Caco-2 (cell line): Measurements from ENCODE around the gene SLC23A3. TPM values are rescaled to one million over a fixed set of nuclear protein-coding genes. Genes with fewer than 3 reads are reported as not detected.
A peak's percentile ranks its signal among the peaks of the same experiment; 100 is the strongest.

ENCODE experiments used
- BruUV-seq: library from RNA; stranded (reverse); fragments of 400-500 nt; replicated peaks from 2 replicates; lab custom pipeline; 2021; lab: Mats Ljungman, UMichigan
- CTCF ChIA-PET: fragments of 300-600 bp; sonication (Branson Sonifier 250); formaldehyde crosslinking; loops from one replicate; lab custom pipeline; 2022; ENCODE audit warnings: antibody characterized with exemption; lab: Charles Lee
- POLR2A ChIA-PET: fragments of 300-600 bp; sonication (Branson Sonifier 250); formaldehyde crosslinking; loops from one replicate; lab custom pipeline; 2022; ENCODE audit warnings: antibody characterized with exemption; lab: Charles Lee
- DNase-seq, 2 experiments: peaks; one replicate each; pipeline versions ENCODE4 v3.0.0 to v3.0.0-alpha.2; 2020 to 2022
- H3K27me3 ChIP-seq: replicated peaks from 2 replicates; pipeline ENCODE4 v1.6.0; 2011; ENCODE audit warnings: low read length; ENCODE audit not compliant: control insufficient read depth, insufficient read depth
- H3K36me3 ChIP-seq: 2 replicates; pipeline ENCODE4 v1.5.1; 2011; ENCODE audit warnings: low read length; ENCODE audit not compliant: control insufficient read depth, insufficient read depth
- H3K4me1 ChIP-seq: fragments of 250-450 bp; sonication (Bioruptor Pico); 2 replicates; pipeline ENCODE4 v1.5.1; 2020; ENCODE audit warnings: mild to moderate bottlenecking
- H3K4me3 ChIP-seq: 2 replicates; pipeline ENCODE4 v1.5.1; 2011; ENCODE audit warnings: low read depth, mild to moderate bottlenecking, control low read depth, low read length
- H3K9me3 ChIP-seq: fragments of 250-450 bp; sonication (Bioruptor Pico); 2 replicates; pipeline ENCODE4 v1.5.1; 2020; ENCODE audit warnings: mild to moderate bottlenecking, moderate library complexity
- H3K27ac Mint-ChIP-seq: one replicate; pipeline ENCODE4 v1.8.0; 2022; ENCODE audit warnings: mixed read lengths; ENCODE audit not compliant: unreplicated experiment
- H3K27me3 Mint-ChIP-seq: one replicate; pipeline ENCODE4 v1.8.0; 2022; ENCODE audit warnings: mixed read lengths; ENCODE audit not compliant: insufficient read depth, unreplicated experiment
- H3K36me3 Mint-ChIP-seq: one replicate; pipeline ENCODE4 v1.8.0; 2022; ENCODE audit warnings: mild to moderate bottlenecking, mixed read lengths; ENCODE audit not compliant: insufficient read depth, unreplicated experiment
- H3K4me1 Mint-ChIP-seq: one replicate; pipeline ENCODE4 v1.8.0; 2022; ENCODE audit warnings: low read depth, mixed read lengths; ENCODE audit not compliant: unreplicated experiment
- H3K4me3 Mint-ChIP-seq: one replicate; pipeline ENCODE4 v1.8.0; 2022; ENCODE audit warnings: mild to moderate bottlenecking, moderate library complexity, mixed read lengths; ENCODE audit not compliant: unreplicated experiment
- H3K9me3 Mint-ChIP-seq: one replicate; pipeline ENCODE4 v1.8.0; 2022; ENCODE audit warnings: mixed read lengths; ENCODE audit not compliant: unreplicated experiment
- intact Hi-C: fragments of 100-400 bp; cut with micrococcal nuclease; formaldehyde crosslinking; loops from one replicate; pipeline ENCODE4 v1.10.0; 2022; ENCODE audit not compliant: unreplicated experiment
- total RNA-seq: library from RNA; stranded (reverse); gene quantifications from 2 replicates; pipeline ENCODE4 v1.2.3, GENCODE V29; 2022
- TF ChIP-seq, protein P1 (sequence below), 2 experiments: fragments of 200-600 bp in 1 of 2; IDR thresholded peaks; 1 replicate in 1 of 2; 2 replicates in 1 of 2; pipeline versions ENCODE4 v1.5.1 to v1.8.0; 2011 to 2022; ENCODE audit warnings: antibody characterized with exemption in 1 of 2, control low read depth in 1 of 2, inconsistent platforms in 1 of 2, low read depth in 1 of 2, low read length in 1 of 2, mild to moderate bottlenecking in 1 of 2, moderate library complexity in 1 of 2; ENCODE audit not compliant: insufficient read depth in 1 of 2, severe bottlenecking in 1 of 2, unreplicated experiment in 1 of 2

The SLC23A3 gene
- total RNA-seq, 1 experiment from 2014 or later: 7.1 TPM

DNA sequence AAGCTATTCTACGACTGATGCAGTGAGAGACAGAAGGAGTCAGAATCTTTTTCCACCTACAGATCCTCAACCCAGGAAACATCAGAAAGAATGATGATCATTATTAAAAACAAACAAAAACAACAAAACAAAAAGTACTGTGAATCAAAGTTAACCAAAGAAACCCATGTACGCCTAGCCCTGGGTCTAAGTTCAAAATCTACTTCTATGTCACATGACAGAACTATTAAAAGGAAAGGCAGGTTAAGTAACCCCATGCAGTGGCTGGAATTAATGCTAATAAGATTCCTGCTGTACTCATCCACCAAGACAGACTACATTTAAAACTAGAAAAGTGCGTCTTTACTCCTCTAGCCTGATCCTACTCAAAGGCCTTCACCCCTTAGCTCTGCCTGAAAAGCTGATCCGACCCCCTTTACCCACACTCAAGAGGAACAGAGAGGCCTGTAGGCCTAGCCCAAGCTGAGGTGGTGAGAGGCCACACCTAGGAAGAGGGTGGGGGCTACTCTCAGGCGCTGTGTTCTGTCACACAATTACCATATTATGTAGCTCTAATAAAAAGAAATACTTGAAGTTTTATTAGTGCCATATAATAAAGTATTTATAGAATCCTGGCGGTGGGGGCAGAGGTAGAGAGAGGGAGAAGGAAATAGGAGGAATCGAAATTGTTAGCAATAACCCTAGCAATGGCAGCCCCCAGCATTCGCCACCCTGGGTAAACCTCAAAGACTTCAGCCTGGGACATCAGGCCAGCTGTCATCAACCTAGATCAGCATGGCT, 46.3 kb downstream of the SLC23A3 start:
- Histone ChIP-seq H3K9me3 (no peaks in the 10 kb centered on the region), H3K36me3 (no peaks in the 10 kb centered on the region), H3K27me3 (no peaks in the 10 kb centered on the region), H3K4me3 (no peak overlapping the region), H3K4me1 (peaks cover 67% of the 10 kb centered on the region)
- DNase-seq: no peak
- peaks cover 65% of the 10 kb centered on the region for H3K4me1 Mint-ChIP-seq
- ChIA-PET CTCF (interaction anchor here (0.7 to 8.1 kb wide), 9 partner anchors 19 to 143 kb away, joined by 3 to 89 read pairs (median 6); no protein-coding TSS in a partner anchor), POLR2A (interaction anchor here (0.5 to 0.6 kb wide), 2 partner anchors 142 to 264 kb away, joined by 3 read pairs; partner anchors contain the start of gene DNPEP)
- intact Hi-C loops: loop anchor here (1.0 kb wide), 2 partner anchors 32 to 50 kb away; no protein-coding TSS in a partner anchor
- TF ChIP-seq, protein P1, sequence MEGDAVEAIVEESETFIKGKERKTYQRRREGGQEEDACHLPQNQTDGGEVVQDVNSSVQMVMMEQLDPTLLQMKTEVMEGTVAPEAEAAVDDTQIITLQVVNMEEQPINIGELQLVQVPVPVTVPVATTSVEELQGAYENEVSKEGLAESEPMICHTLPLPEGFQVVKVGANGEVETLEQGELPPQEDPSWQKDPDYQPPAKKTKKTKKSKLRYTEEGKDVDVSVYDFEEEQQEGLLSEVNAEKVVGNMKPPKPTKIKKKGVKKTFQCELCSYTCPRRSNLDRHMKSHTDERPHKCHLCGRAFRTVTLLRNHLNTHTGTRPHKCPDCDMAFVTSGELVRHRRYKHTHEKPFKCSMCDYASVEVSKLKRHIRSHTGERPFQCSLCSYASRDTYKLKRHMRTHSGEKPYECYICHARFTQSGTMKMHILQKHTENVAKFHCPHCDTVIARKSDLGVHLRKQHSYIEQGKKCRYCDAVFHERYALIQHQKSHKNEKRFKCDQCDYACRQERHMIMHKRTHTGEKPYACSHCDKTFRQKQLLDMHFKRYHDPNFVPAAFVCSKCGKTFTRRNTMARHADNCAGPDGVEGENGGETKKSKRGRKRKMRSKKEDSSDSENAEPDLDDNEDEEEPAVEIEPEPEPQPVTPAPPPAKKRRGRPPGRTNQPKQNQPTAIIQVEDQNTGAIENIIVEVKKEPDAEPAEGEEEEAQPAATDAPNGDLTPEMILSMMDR (IDR thresholded peaks at IDR 0.05; ENCODE audit: insufficient read depth in 1 of 2, low read depth in 1 of 2, low read length in 1 of 2, severe bottlenecking in 1 of 2, unreplicated experiment in 1 of 2): no peak
- no peaks in the 10 kb centered on the region for H3K27me3 Mint-ChIP-seq
- H3K36me3 Mint-ChIP-seq: peaks cover 6% of the 10 kb centered on the region
- peak overlapping the region; percentile 25 for H3K27ac Mint-ChIP-seq
- peak overlapping the region; percentile 53 for H3K4me3 Mint-ChIP-seq
- no peaks in the 10 kb centered on the region for H3K9me3 Mint-ChIP-seq
- TSS peak; percentile 53 for BruUV-seq

DNA sequence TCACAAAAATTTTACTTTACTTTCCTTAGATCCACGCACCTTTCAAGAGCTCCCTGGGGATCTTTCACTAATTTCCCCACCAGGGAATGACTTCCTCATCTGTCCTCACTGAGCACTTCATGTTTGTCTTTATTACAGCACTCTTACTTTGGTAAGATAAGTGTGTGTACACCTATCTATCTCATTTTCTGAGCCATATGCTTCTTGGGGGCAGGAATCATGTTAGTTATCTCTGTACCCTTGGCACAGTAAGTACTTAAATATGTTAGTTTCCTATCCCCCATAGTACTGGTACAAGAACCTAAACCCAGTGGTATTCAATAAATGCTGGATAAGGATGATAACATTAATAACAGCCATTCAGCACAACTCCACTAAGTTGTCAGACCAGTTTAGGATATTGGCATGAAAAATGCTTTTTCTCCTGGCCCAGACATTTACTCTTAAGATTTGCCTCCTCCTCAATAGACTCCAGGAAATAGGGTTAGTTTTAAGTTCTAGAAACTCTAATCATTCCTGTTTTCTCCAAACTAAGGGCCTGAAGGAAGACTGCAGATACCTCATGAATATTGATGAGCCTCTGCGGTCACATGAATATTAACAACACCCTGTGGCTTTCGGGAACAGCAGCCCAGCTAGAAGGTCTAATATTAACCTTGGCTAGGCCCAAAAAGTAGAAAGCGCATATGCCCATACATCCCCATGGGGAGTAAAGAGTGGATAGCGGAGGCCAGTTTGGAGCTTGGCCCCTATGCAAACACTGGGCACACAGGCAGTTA, 47.4 kb downstream of the SLC23A3 start:
- DNase-seq: no peak
- no peaks in the 10 kb centered on the region for H3K9me3 Mint-ChIP-seq
- H3K9me3 ChIP-seq: no peaks in the 10 kb centered on the region
- CTCF ChIA-PET: interaction anchor here (0.8 to 8.1 kb wide), 5 partner anchors 18 to 93 kb away, joined by 5 to 89 read pairs (median 6); no protein-coding TSS in a partner anchor
- no TSS peak for BruUV-seq
- H3K36me3 ChIP-seq: no peaks in the 10 kb centered on the region
- no peaks in the 10 kb centered on the region for H3K27me3 Mint-ChIP-seq
- no peak overlapping the region for H3K4me3 ChIP-seq
- H3K27me3 ChIP-seq: no peaks in the 10 kb centered on the region
- intact Hi-C loops: no loop called here
- peaks cover 63% of the 10 kb centered on the region for H3K4me1 Mint-ChIP-seq
- POLR2A ChIA-PET: no interaction called here
- peaks cover 6% of the 10 kb centered on the region for H3K36me3 Mint-ChIP-seq
- TF ChIP-seq, protein P1 (IDR thresholded peaks at IDR 0.05; ENCODE audit: insufficient read depth in 1 of 2, low read depth in 1 of 2, low read length in 1 of 2, severe bottlenecking in 1 of 2, unreplicated experiment in 1 of 2): no peak
- peaks cover 55% of the 10 kb centered on the region for H3K4me1 ChIP-seq
- H3K27ac Mint-ChIP-seq: peak overlapping the region; percentile 25
- H3K4me3 Mint-ChIP-seq: no peak overlapping the region

DNA sequence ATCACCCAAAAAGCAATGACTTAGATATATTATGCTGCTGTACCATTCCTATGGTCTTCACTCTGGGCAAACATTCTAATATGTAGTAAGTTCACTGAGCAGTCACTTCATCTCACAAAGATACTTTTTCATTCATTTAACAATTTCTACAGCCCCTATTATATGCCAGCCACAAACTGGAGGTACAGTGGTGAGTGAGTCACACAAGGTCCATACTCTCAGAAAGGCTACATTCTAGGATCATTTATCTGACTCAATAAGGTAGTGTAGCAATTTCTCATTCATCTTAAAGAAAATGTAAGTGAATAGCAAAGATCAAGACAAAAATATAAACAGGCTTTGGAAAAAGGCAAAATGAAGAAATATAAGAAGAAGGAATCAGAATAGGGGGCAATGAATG, 49.7 kb downstream of the SLC23A3 start:
- Mint-ChIP-seq H3K4me3 (no peak overlapping the region), H3K27ac (no peak overlapping the region), H3K36me3 (no peaks in the 10 kb centered on the region), H3K4me1 (peaks cover 49% of the 10 kb centered on the region), H3K27me3 (no peaks in the 10 kb centered on the region), H3K9me3 (no peaks in the 10 kb centered on the region)
- Histone ChIP-seq H3K4me3 (no peak overlapping the region), H3K27me3 (no peaks in the 10 kb centered on the region), H3K9me3 (no peaks in the 10 kb centered on the region), H3K4me1 (peaks cover 40% of the 10 kb centered on the region), H3K36me3 (no peaks in the 10 kb centered on the region)
- TF ChIP-seq, protein P1 (IDR thresholded peaks at IDR 0.05; ENCODE audit: insufficient read depth in 1 of 2, low read depth in 1 of 2, low read length in 1 of 2, severe bottlenecking in 1 of 2, unreplicated experiment in 1 of 2): no peak
- intact Hi-C loops: no loop called here
- DNase-seq: no peak
- ChIA-PET CTCF (interaction anchor here (0.7 to 8.1 kb wide), 26 partner anchors 9 to 960 kb away, joined by 3 to 89 read pairs (median 4); partner anchors contain the start of gene IHH), POLR2A (no interaction called here)
- BruUV-seq: no TSS peak
